PC-9 (cell line): ENCODE measurements around the gene FBXL13.

Experiments
- CTCF ChIP-seq: fragments of 200-600 bp; sonication (generic); conservative IDR thresholded peaks from 2 replicates; pipeline ENCODE4 v1.6.1; 2017; ENCODE audit warnings: mixed run types, antibody characterized with exemption, mild to moderate bottlenecking, moderate library complexity
- EZH2 ChIP-seq: fragments of 200-600 bp; sonication (generic); IDR thresholded peaks from 2 replicates; pipeline ENCODE4 v1.8.0; 2017; ENCODE audit warnings: antibody characterized with exemption, low read depth

DNA sequence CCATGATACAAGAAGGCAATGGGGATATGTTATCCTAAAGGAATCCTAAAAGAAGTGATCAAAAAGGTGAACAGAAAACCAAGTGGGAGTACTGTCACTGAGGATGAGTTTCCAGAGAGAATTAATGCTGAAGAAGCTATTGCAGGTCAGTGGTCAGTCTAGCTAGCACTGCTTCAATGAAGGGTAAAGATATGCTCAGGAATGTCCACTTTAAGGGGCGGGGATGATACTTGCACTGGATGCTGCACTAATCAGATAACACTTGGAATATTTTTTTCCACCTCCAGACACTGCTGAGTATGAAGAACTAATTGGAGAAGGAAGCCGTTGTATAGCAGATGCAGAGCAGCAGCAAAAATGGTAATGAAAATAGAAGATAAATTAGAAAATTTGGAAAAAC lies 86.5 kb downstream of the FBXL13 start:
- TF ChIP-seq CTCF (no peak), EZH2 (no peak)
